K562 (cell line): ENCODE results near the gene STEAP1B. TPM values are rescaled to one million over a fixed set of nuclear protein-coding genes. Genes with fewer than 3 reads are reported as not detected.

Experiments
- CREM ChIP-seq: IDR thresholded peaks from 2 replicates; pipeline ENCODE4 v1.6.1; 2014; ENCODE audit warnings: antibody characterized with exemption, low read depth
- DACH1 ChIP-seq: fragments of 450-650 bp; IDR thresholded peaks from 2 replicates; pipeline ENCODE4 v1.6.1; 2018; ENCODE audit not compliant: partially characterized antibody
- DDX20 ChIP-seq: fragments of 450-650 bp; IDR thresholded peaks from 2 replicates; pipeline ENCODE4 v1.6.1; 2016; ENCODE audit warnings: missing genetic modification characterization, low read depth, mild to moderate bottlenecking, missing compliant biosample characterization, moderate library complexity
- DMBX1 ChIP-seq: fragments of 250-450 bp; sonication (Bioruptor Pico); IDR thresholded peaks from 2 replicates; pipeline ENCODE4 v1.8.0; 2022; ENCODE audit warnings: inconsistent platforms, mild to moderate bottlenecking, moderate library complexity, borderline replicate concordance
- ETV1 ChIP-seq: fragments of 450-650 bp; conservative IDR thresholded peaks from 2 replicates; pipeline ENCODE4 v1.6.1; 2016; ENCODE audit warnings: missing genetic modification characterization, control low read depth, low read depth, missing compliant biosample characterization
- HMG20A ChIP-seq: fragments of 450-650 bp; formaldehyde crosslinking; conservative IDR thresholded peaks from 2 replicates; pipeline ENCODE4 v1.4.0; 2020; ENCODE audit warnings: mild to moderate bottlenecking, mixed read lengths
- ILK ChIP-seq: fragments of 450-650 bp; IDR thresholded peaks from 2 replicates; pipeline ENCODE4 v1.6.1; 2016; ENCODE audit warnings: missing genetic modification characterization, low read depth, mild to moderate bottlenecking, missing compliant biosample characterization, moderate library complexity, borderline replicate concordance
- JUND ChIP-seq, 2 experiments: IDR thresholded peaks; 2 replicates in 1 of 2; 3 replicates in 1 of 2; pipeline ENCODE4 v1.6.1; 2011; ENCODE audit warnings: borderline replicate concordance in 2 of 2, low read depth in 2 of 2, low read length in 2 of 2, improper control_type of control experiment in 1 of 2, missing biosample characterization in 1 of 2, missing genetic modification characterization in 1 of 2, missing genetic modification reagents in 1 of 2
- MAZ ChIP-seq, 2 experiments: fragments of 450-650 bp in 1 of 2; sonication (generic) in 1 of 2; formaldehyde crosslinking; IDR thresholded peaks in 1 of 2; conservative IDR thresholded peaks in 1 of 2; 2 replicates each; pipeline versions ENCODE4 v1.4.0 to v1.5.0; 2020; ENCODE audit warnings: mild to moderate bottlenecking in 1 of 2, missing genetic modification reagents in 1 of 2
- MYC ChIP-seq, 2 experiments: fragments of 250-450 bp in 1 of 2; sonication (Bioruptor Pico) in 1 of 2; IDR thresholded peaks; 2 replicates each; pipeline versions ENCODE4 v1.5.1 to v1.6.1; 2012 to 2021; ENCODE audit warnings: low read depth in 2 of 2, borderline replicate concordance in 1 of 2, improper control_type of control experiment in 1 of 2, low read length in 1 of 2, mild to moderate bottlenecking in 1 of 2, moderate library complexity in 1 of 2
- NBN ChIP-seq: fragments of 450-650 bp; IDR thresholded peaks from 2 replicates; pipeline ENCODE4 v1.6.1; 2016; ENCODE audit warnings: low read depth, mild to moderate bottlenecking
- NCOA6 ChIP-seq: fragments of 450-650 bp; IDR thresholded peaks from 2 replicates; pipeline ENCODE4 v1.6.1; 2017; ENCODE audit warnings: mild to moderate bottlenecking
- NFRKB ChIP-seq: fragments of 450-650 bp; IDR thresholded peaks from 2 replicates; pipeline ENCODE4 v1.6.1; 2016; ENCODE audit warnings: low read depth
- PCBP2 ChIP-seq: fragments of 200-400 bp; formaldehyde crosslinking; IDR thresholded peaks from 2 replicates; pipeline ENCODE4 v1.6.1; 2018; ENCODE audit warnings: low read length, low read depth, mild to moderate bottlenecking, moderate library complexity; ENCODE audit not compliant: poor library complexity, severe bottlenecking
- POLR2AphosphoS5 ChIP-seq: IDR thresholded peaks from 2 replicates; pipeline ENCODE4 v1.6.1; 2011; ENCODE audit warnings: mild to moderate bottlenecking, low read depth, low read length, moderate library complexity; ENCODE audit not compliant: control insufficient read depth, insufficient read depth
- SIN3A ChIP-seq, 2 experiments: fragments of 150-350 bp in 1 of 2; IDR thresholded peaks; 2 replicates each; pipeline ENCODE4 v1.6.1; 2011 to 2016; ENCODE audit warnings: borderline replicate concordance in 2 of 2, low read depth in 2 of 2, low read length in 2 of 2, mild to moderate bottlenecking in 2 of 2, moderate library complexity in 2 of 2; ENCODE audit not compliant: control insufficient read depth in 1 of 2
- SMARCE1 ChIP-seq: fragments of 450-650 bp; IDR thresholded peaks from 2 replicates; pipeline ENCODE4 v1.7.1; 2016; ENCODE audit warnings: mild to moderate bottlenecking
- ZNF695 ChIP-seq: fragments of 450-650 bp; formaldehyde crosslinking; IDR thresholded peaks from 2 replicates; pipeline ENCODE4 v1.4.0; 2020; ENCODE audit warnings: mild to moderate bottlenecking, moderate library complexity
- polyA plus RNA-seq, 8 experiments: library from polyadenylated mRNA; depleted of rRNA in 4 of 8; stranded (reverse) in 5 of 8; unstranded in 3 of 8; fragments of >200 nt; fragmentation: Nextera tagmentation in 2 of 8; fragmentation: Illumina TruSeq in 1 of 8; extraction: Ambion mirVana in 2 of 8; extraction: Trizol in 1 of 8; gene quantifications; 2 replicates each; pipeline versions ENCODE4 v1.2.1 to v1.2.3, GENCODE V29; 2011 to 2014; ENCODE audit warnings: inconsistent platforms in 1 of 8, missing spikeins in 1 of 8
- total RNA-seq, 7 experiments: library from RNA; depleted of rRNA in 6 of 7; stranded (reverse); fragments of >200 nt in 6 of 7; fragmentation: Illumina TruSeq in 2 of 7; extraction: Trizol in 2 of 7; gene quantifications; 2 replicates each; pipeline versions ENCODE4 v1.2.1 to v1.2.3, GENCODE V29; 2011 to 2021; ENCODE audit warnings: low replicate concordance in 1 of 7
- TF ChIP-seq, protein P1 (sequence below), 2 experiments: fragments of 450-650 bp; IDR thresholded peaks; 2 replicates each; pipeline ENCODE4 v1.6.1; 2018; ENCODE audit warnings: mild to moderate bottlenecking in 2 of 2, low read depth in 1 of 2; ENCODE audit not compliant: partially characterized antibody in 2 of 2
- TF ChIP-seq, protein P2 (sequence below), 2 experiments: fragments of 450-650 bp; conservative IDR thresholded peaks; 2 replicates each; pipeline ENCODE4 v1.6.1; 2017; ENCODE audit warnings: mild to moderate bottlenecking in 2 of 2, moderate library complexity in 2 of 2

Gene STEAP1B
- total and polyA plus RNA-seq, 9 of the 15 experiments (the other 6 are each of a cell fraction or from before 2014, with no cell fraction given) = 20.0 to 38.5 (median 30.6) TPM

DNA sequence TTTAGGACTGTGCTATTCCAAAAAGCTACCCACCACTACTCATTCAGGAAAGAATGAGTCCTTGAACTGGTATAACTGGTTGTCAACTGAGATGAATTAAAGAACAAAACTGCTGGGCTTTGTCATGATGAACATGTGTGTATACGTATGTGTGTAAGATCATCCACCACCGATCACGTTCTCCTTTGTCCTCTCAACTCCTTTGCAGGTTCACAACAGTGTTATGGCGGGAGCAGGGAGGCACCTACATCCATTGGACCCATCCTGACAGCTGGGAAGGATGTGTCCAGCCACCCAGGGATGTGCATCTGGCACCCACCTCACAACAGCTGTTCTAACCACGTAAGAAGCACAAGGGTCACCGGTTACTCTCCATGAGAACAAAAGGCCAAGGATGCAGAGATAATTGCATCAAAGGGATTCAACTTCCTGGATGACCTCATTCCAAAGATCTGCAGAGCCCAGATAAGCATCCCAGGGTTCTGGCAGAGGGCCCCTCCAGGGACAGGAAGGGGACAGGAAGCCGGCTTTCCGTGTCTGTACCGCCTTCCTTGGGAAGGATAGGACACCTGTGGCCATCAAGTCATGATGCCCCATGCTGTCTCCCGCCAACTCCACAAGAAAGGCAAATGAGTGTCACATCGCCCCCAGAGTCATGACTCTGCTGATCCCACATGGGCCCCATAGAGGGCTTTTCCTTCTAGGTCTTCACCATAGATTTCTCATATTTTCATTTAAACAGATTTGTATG is 66.1 kb downstream of the STEAP1B start (continued):
- TF ChIP-seq HMG20A = no peak
- TF ChIP-seq SMARCE1 = peak; percentile 95
- peak; percentile 95 for TF ChIP-seq DACH1
- TF ChIP-seq ETV1 (tag) = peak; percentile 98
- no peak for TF ChIP-seq NCOA6
- TF ChIP-seq ZNF695 = no peak
- TF ChIP-seq CREM = peak; percentile 90
- 0 out of 4 replicates have a peak, but pooled peaks of 1 of the 2 experiments have one; percentile 21 for TF ChIP-seq SIN3A (IDR thresholded peaks at IDR 0.05; ENCODE audit: borderline replicate concordance in 2 of 2, control insufficient read depth in 1 of 2, low read depth in 2 of 2, low read length in 2 of 2)
- TF ChIP-seq NFRKB = 0 out of 2 replicates have a peak, but pooled peaks have one; percentile 75
- no peak; the same call in 1 of the 2 replicates for TF ChIP-seq NBN
- TF ChIP-seq MYC (IDR thresholded peaks at IDR 0.05; ENCODE audit: low read depth, low read length) = 0 out of 2 replicates have a peak, but pooled peaks have one; percentile 40
- no peak for TF ChIP-seq MYC (CRISPR knock-in tag; IDR thresholded peaks at IDR 0.05; ENCODE audit: borderline replicate concordance, low read depth)
- TF ChIP-seq PCBP2 = no peak
- TF ChIP-seq, protein P1, sequence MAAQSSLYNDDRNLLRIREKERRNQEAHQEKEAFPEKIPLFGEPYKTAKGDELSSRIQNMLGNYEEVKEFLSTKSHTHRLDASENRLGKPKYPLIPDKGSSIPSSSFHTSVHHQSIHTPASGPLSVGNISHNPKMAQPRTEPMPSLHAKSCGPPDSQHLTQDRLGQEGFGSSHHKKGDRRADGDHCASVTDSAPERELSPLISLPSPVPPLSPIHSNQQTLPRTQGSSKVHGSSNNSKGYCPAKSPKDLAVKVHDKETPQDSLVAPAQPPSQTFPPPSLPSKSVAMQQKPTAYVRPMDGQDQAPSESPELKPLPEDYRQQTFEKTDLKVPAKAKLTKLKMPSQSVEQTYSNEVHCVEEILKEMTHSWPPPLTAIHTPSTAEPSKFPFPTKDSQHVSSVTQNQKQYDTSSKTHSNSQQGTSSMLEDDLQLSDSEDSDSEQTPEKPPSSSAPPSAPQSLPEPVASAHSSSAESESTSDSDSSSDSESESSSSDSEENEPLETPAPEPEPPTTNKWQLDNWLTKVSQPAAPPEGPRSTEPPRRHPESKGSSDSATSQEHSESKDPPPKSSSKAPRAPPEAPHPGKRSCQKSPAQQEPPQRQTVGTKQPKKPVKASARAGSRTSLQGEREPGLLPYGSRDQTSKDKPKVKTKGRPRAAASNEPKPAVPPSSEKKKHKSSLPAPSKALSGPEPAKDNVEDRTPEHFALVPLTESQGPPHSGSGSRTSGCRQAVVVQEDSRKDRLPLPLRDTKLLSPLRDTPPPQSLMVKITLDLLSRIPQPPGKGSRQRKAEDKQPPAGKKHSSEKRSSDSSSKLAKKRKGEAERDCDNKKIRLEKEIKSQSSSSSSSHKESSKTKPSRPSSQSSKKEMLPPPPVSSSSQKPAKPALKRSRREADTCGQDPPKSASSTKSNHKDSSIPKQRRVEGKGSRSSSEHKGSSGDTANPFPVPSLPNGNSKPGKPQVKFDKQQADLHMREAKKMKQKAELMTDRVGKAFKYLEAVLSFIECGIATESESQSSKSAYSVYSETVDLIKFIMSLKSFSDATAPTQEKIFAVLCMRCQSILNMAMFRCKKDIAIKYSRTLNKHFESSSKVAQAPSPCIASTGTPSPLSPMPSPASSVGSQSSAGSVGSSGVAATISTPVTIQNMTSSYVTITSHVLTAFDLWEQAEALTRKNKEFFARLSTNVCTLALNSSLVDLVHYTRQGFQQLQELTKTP (IDR thresholded peaks at IDR 0.05; ENCODE audit: low read depth in 1 of 2, partially characterized antibody in 2 of 2) = peak; percentile 24 to 87
- peak; percentile 100 for TF ChIP-seq JUND (IDR thresholded peaks at IDR 0.05; ENCODE audit: borderline replicate concordance, low read depth, low read length)
- TF ChIP-seq JUND (tag; IDR thresholded peaks at IDR 0.05; ENCODE audit: borderline replicate concordance, low read depth, low read length) = peak; percentile 100
- TF ChIP-seq DMBX1 = peak; percentile 92
- TF ChIP-seq MAZ (CRISPR knock-in tag; conservative IDR thresholded peaks at IDR 0.05 in 1 of 2, IDR thresholded peaks at IDR 0.05 in 1 of 2) = peak; percentile 43 to 74; a peak in 3 of 4 replicates
- TF ChIP-seq POLR2AphosphoS5 = peak; percentile 82
- TF ChIP-seq, protein P2, sequence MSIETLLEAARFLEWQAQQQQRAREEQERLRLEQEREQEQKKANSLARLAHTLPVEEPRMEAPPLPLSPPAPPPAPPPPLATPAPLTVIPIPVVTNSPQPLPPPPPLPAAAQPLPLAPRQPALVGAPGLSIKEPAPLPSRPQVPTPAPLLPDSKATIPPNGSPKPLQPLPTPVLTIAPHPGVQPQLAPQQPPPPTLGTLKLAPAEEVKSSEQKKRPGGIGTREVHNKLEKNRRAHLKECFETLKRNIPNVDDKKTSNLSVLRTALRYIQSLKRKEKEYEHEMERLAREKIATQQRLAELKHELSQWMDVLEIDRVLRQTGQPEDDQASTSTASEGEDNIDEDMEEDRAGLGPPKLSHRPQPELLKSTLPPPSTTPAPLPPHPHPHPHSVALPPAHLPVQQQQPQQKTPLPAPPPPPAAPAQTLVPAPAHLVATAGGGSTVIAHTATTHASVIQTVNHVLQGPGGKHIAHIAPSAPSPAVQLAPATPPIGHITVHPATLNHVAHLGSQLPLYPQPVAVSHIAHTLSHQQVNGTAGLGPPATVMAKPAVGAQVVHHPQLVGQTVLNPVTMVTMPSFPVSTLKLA (conservative IDR thresholded peaks at IDR 0.05) = peak; percentile 23 to 50; a peak in 1 of 4 replicates
- no peak for TF ChIP-seq DDX20 (tag)
- TF ChIP-seq ILK (tag) = no peak
